ENCODE results near the gene MYO9B.

- TF ChIP-seq CTCF (IDR thresholded peaks at IDR 0.05) (no peak), EP300 (IDR thresholded peaks at IDR 0.05) (no peak), POLR2A (IDR thresholded peaks at IDR 0.05) (no peak), POLR2AphosphoS5 (IDR thresholded peaks at IDR 0.05) (no peak)
These were observed 39.6 kb upstream of the MYO9B start for GRCh38 chr19:17035842-17036424.

Measured in sigmoid colon (tissue), 4 donors.